Mesodermal cell (in vitro differentiated cells): Measurements from ENCODE around the gene LRRC23.

ENCODE experiments used
- H3K27ac ChIP-seq: 2 replicates; pipeline ENCODE4 v1.7.0; 2013; ENCODE audit warnings: mild to moderate bottlenecking, low read depth, low read length, moderate library complexity; ENCODE audit not compliant: severe bottlenecking
- H3K36me3 ChIP-seq: 2 replicates; pipeline ENCODE4 v1.7.1; 2013; ENCODE audit warnings: mild to moderate bottlenecking, low read length, moderate library complexity; ENCODE audit not compliant: control insufficient read depth, insufficient read depth
- H3K4me1 ChIP-seq: one replicate; pipeline ENCODE4 v1.7.1; 2013; ENCODE audit warnings: mild to moderate bottlenecking, low read length; ENCODE audit not compliant: insufficient read depth, control insufficient read depth, poor library complexity, severe bottlenecking
- H3K4me3 ChIP-seq: 2 replicates; pipeline ENCODE4 v1.7.0; 2013; ENCODE audit warnings: low read length, control low read depth, mild to moderate bottlenecking; ENCODE audit not compliant: insufficient read depth, poor library complexity, severe bottlenecking; ENCODE audit errors: extremely low read depth
- H3K9me3 ChIP-seq: 2 replicates; pipeline ENCODE4 v1.7.1; 2013; ENCODE audit warnings: mild to moderate bottlenecking, low read length, moderate library complexity; ENCODE audit not compliant: control insufficient read depth
- WGBS, 2 experiments: methylation state at CpG; one replicate each; pipeline ENCODE4 v1.1.5; 2013; ENCODE audit warnings: missing lambda C conversion rate in 2 of 2; ENCODE audit not compliant: insufficient coverage in 2 of 2; 5-methylcytosine and 5-hydroxymethylcytosine counted together

The LRRC23 gene

DNA sequence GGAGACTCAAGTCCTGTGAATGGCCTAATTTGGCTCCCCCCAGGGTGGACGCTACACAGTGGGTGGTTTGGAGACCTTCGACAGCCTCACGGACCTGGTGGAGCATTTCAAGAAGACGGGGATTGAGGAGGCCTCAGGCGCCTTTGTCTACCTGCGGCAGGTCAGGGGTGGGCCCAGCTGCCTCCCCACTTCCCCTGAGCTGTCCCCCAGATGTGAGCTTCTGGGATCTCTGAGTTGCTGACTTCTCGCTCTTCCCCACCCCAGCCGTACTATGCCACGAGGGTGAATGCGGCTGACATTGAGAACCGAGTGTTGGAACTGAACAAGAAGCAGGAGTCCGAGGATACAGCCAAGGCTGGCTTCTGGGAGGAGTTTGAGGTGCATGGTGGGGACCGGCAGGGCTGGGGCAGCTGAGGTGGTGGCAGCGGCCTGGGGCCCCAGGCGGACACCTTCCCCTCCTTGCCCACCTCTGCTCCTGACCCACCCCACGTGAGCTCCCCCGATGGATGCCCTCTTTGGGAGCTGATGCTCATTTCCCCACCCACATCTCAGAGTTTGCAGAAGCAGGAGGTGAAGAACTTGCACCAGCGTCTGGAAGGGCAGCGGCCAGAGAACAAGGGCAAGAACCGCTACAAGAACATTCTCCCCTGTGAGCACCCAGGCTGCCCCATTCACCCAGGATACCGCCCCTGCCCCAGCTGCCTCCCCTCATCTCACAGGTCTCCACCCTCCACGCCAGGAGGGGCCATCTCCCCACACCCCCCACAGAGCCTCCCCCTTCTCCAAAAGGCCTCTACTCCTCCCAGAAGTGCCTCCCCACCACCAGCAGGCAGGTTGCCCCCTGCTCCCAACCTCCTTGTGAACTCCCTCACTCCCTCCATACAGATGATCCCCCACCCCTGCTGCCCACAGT lies 50.7 kb downstream of the LRRC23 start:
- Histone ChIP-seq H3K4me3 (no peak overlapping the region), H3K9me3 (no peaks in the 10 kb centered on the region), H3K36me3 (no peaks in the 10 kb centered on the region), H3K27ac (no peak overlapping the region), H3K4me1 (peaks cover 52% of the 10 kb centered on the region)
- 94 to 97% methylated on average over 19 of the region's 22 CpGs for WGBS, 2 experiments

DNA sequence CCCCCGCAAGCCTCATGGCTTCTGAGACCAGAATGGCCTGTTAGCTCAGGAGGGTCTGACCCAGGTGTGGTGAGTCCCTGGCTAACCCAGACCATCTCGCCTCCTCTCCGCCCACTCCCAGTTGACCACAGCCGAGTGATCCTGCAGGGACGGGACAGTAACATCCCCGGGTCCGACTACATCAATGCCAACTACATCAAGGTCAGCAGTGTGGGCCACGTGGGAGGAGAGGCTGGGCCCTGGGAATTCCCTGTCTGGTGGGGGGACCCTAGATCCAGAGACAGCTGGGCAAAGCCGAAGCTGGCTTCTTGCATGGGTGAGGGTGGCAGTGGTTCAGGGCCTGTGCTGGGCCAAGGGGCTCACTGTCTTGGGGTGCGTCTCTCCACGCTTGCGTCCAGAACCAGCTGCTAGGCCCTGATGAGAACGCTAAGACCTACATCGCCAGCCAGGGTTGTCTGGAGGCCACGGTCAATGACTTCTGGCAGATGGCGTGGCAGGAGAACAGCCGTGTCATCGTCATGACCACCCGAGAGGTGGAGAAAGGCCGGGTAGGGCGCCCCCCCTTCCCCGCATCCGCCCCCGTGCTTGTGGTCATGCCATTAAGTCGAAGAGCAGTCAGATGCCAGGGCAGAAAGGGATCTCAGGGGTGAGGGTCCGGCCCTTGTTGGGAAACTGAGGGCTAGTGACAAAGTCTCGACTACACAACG lies 51.6 kb downstream of the LRRC23 start:
- Histone ChIP-seq H3K9me3 (no peaks in the 10 kb centered on the region), H3K36me3 (no peaks in the 10 kb centered on the region), H3K4me1 (peaks cover 47% of the 10 kb centered on the region), H3K4me3 (no peak overlapping the region), H3K27ac (no peak overlapping the region)
- 85 to 89% methylated on average over 25 to 28 of the region's 28 CpGs for WGBS, 2 experiments

DNA sequence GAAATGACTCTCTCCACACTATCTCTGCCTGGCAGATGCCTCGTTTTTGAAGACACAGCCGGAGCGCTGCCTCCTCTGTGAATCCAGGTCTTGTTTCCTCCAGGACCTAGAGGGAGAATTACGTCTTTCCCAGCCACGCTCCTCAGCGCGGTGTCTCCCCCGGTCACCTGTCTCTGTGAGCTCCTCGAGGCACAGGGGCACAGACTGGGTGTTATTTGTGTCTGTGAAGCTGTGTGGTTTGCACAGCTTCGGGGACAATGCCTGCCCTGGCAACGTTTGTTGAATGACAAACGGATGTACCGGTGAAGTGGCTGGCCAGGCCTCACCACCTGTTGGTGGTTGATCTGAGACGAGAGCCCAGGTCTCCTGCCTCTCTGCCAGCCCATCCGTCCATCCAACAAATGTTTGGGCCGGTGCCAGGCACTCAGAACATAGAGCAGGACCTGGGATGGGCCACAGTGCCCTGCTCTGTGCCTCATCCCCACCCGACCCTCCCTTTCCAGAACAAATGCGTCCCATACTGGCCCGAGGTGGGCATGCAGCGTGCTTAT lies 52.6 kb downstream of the LRRC23 start:
- no peaks in the 10 kb centered on the region for H3K36me3 ChIP-seq
- H3K9me3 ChIP-seq = no peaks in the 10 kb centered on the region
- peaks cover 42% of the 10 kb centered on the region for H3K4me1 ChIP-seq
- no peak overlapping the region for H3K27ac ChIP-seq
- WGBS, 2 experiments = 93 to 94% methylated on average over 16 to 20 of the region's 20 CpGs
- H3K4me3 ChIP-seq = no peak overlapping the region

DNA sequence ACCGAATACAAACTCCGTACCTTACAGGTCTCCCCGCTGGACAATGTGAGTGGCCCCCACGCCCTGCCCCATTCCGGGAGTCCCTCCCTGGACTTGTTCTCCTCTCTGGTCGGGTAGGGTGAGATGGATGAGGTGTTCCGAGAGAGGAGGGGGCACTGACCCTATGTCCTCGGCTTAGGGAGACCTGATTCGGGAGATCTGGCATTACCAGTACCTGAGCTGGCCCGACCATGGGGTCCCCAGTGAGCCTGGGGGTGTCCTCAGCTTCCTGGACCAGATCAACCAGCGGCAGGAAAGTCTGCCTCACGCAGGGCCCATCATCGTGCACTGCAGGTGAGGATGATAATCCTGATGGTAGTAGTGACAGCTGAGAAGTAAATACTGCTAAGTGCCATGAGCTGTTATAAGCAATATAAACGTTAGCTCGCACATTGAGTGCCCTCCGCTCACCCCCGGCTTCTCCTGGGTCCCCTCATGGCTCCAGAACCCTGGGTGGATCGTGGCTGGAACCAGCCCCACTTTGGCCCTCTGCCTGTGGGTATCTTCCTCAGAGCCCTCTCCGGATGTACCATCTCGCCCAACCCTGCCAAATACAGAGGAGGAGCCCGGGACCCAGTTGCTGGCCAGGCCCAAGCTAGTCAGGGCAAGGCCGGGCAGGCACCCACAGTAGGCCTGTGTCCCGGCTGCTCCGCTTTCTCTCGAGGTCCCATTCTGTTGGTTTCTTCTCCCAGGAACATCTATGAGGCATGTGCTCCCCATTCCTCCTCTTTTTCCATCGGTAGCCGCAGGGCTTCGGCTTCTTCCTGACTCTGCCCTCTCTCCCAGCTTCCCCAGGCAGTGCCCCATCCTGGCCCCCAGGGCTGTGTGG lies 53.4 kb downstream of the LRRC23 start:
- Histone ChIP-seq H3K36me3 (no peaks in the 10 kb centered on the region), H3K4me1 (peaks cover 41% of the 10 kb centered on the region), H3K27ac (no peak overlapping the region), H3K4me3 (no peak overlapping the region), H3K9me3 (no peaks in the 10 kb centered on the region)
- WGBS, 2 experiments = 90 to 93% methylated on average over 23 to 25 of the region's 28 CpGs

DNA sequence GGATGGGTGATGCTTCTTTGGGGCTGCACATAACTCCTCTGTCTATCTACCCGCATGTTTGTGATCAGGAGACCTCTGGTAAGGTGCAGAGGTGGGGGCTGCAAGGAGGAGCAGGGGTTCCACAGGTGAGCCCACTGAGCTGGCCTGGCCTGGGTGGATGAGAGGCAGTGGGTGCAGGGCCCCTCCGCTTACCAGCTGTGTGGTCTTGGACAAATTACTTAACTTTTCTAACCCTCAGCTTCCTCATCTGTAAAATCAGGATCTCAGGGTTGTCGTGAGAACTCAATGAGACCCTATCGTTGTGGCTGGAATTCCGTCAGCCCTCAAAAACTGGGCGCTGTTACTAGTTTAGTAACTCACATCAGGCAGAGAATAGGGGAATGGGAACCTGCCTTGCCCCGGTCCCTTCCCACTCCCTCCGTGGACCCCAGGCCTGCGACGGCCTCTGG lies 54.0 kb downstream of the LRRC23 start:
- no peak overlapping the region for H3K27ac ChIP-seq
- WGBS, 2 experiments = 89 to 90% methylated on average over 9 of the region's 10 CpGs
- no peaks in the 10 kb centered on the region for H3K9me3 ChIP-seq
- H3K36me3 ChIP-seq = no peaks in the 10 kb centered on the region
- H3K4me3 ChIP-seq = no peak overlapping the region
- H3K4me1 ChIP-seq = peaks cover 34% of the 10 kb centered on the region

DNA sequence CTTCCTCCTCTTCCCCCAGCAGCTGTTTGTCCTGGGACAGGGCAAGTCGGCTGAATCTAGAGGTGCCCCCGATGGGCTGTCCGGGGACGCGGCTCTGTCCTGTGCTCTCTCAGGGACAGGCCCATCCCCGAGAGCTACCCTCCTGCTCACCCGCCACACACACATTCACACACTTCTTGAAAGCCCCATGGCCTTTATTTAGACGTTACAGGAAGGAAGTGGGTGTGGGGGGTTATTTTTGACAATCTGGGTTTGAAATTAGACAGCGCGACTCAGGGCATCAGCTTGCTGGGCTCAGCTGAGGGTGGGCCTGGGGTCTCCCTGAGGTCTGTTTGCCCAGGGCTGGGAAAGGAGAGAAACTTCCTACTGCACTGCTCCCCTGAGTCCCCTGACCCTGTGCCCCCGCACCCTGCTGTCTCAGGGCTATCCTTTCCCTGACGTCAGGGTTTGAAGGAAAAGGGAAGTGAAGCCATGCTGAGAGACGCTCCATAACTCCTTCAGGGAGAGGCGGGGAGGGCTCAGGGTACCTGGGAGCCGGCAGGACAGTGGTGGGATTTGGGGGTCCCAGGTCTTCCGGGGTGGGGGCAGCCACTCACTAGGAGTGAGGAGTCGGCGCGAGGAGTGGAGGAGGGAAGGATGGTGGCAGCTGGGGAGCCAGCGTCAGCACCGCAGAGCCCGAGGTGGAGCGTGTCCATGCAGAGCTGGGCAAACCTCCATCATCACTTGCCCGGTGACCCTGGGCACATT lies 54.6 kb downstream of the LRRC23 start:
- 74 to 81% methylated on average over 4 to 14 of the region's 24 CpGs for WGBS, 2 experiments
- H3K4me3 ChIP-seq = no peak overlapping the region
- H3K27ac ChIP-seq = peak overlapping the region; percentile 33
- H3K9me3 ChIP-seq = no peaks in the 10 kb centered on the region
- H3K4me1 ChIP-seq = peaks cover 28% of the 10 kb centered on the region
- H3K36me3 ChIP-seq = peaks cover under 1% of the 10 kb centered on the region

DNA sequence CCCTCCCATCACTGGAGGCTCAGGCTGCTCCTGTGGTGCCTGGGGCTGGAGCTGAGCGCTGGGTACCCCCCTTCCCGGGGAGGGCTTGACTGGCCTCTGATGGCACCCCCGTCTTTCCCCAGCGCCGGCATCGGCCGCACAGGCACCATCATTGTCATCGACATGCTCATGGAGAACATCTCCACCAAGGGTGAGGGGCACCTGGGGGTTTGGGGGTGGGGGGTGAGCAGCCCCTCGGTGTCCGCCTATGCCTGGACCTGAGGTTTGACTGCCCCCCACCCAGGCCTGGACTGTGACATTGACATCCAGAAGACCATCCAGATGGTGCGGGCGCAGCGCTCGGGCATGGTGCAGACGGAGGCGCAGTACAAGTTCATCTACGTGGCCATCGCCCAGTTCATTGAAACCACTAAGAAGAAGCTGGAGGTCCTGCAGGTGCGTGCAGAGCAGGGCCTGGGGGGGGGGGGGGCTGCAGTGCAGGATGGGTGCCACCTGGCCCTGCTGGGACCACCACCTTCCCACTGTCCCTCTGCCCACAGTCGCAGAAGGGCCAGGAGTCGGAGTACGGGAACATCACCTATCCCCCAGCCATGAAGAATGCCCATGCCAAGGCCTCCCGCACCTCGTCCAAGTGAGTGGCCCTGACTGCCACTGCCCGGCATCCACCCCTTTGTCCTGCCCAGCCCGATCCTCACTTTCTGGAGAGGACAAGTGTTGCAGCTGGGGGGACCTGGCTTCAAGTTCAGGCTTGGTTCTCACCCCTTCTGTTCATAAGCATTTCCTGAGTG lies 55.4 kb downstream of the LRRC23 start:
- WGBS, 2 experiments = 89 to 96% methylated on average over 14 to 24 of the region's 26 CpGs
- Histone ChIP-seq H3K4me1 (peaks cover 31% of the 10 kb centered on the region), H3K27ac (no peak overlapping the region), H3K36me3 (peaks cover 8% of the 10 kb centered on the region), H3K4me3 (no peak overlapping the region), H3K9me3 (no peaks in the 10 kb centered on the region)

DNA sequence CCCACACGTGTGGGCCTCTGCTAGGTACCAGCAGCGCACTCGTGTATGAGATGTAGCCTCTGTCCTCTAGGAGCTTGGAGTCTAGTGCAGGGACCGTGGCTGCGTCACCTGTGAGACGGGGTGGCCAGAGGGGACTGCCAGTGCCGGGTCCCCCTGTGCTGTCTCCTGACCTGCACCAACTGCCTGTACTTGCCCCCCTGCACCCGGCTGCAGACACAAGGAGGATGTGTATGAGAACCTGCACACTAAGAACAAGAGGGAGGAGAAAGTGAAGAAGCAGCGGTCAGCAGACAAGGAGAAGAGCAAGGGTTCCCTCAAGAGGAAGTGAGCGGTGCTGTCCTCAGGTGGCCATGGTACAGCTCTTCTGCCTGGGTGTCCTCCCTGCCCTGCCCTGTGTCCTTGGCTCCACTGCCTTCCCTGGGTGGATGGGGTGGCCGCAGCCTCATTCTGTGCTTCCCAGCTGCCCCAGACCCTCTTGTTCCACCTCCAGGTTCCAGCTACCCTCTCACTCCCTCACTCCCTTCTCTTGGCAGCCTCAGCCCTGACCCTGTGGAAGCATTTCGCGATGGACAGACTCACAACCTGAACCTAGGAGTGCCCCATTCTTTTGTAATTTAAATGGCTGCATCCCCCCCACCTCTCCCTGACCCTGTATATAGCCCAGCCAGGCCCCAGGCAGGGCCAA lies 56.1 kb downstream of the LRRC23 start:
- H3K4me1 ChIP-seq = peaks cover 31% of the 10 kb centered on the region
- H3K27ac ChIP-seq = no peak overlapping the region
- H3K4me3 ChIP-seq = no peak overlapping the region
- H3K36me3 ChIP-seq = peaks cover 15% of the 10 kb centered on the region
- no peaks in the 10 kb centered on the region for H3K9me3 ChIP-seq
- 82 to 86% methylated on average over 12 to 13 of the region's 13 CpGs for WGBS, 2 experiments

DNA sequence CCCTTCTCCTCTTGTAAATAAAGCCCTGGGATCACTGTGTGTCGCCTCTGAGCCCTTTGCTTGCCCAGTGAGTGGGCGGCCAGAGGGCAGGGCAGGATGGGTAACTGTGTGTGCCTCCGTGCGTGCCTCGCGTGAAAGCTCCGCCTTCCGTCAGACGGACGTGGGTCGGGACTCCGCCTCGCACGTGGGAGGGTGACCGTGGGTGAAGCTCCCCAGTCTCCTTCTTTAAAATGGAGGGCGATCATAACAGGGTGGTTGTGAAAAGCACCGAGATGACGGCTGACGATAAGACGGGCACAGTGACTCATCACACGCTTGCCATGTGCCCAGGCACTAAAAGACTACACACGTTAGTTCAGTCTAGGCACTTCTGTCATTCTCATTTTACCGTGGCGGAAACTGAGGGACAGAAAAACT lies 56.7 kb downstream of the LRRC23 start:
- H3K36me3 ChIP-seq = peaks cover 20% of the 10 kb centered on the region
- peaks cover 31% of the 10 kb centered on the region for H3K4me1 ChIP-seq
- H3K27ac ChIP-seq = peak overlapping the region; percentile 67
- WGBS, 2 experiments = 72 to 75% methylated on average over 24 of the region's 24 CpGs
- H3K9me3 ChIP-seq = no peaks in the 10 kb centered on the region
- peak overlapping the region; percentile 8 for H3K4me3 ChIP-seq
